ENCODE results near the gene LAMP1. TPM values are rescaled to one million over a fixed set of nuclear protein-coding genes. Genes with fewer than 3 reads are reported as not detected.

LAMP1 gene
- total and polyA plus RNA-seq, 2 experiments from 2014 or later: 34.5 to 107 TPM

DNA sequence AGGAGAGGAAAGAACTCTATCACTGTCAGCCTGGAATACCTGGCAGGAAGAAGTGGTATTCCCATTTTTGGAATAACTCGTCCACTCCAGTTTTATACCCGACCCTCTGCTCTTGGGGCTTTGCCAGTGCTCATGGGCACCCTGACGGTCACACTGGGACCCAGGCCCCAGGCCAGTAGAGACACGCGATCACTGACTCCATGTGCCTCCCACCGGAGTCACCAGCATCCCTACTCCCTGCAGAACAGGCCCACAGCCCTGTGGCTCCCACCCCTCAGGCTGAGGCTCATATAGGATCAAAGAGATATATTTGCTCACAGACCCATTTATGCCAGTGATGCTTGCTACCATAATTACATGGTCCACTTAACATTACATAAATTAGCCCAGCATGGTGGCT lies 63.4 kb downstream of the LAMP1 start (continued):
- TF ChIP-seq, protein P1, sequence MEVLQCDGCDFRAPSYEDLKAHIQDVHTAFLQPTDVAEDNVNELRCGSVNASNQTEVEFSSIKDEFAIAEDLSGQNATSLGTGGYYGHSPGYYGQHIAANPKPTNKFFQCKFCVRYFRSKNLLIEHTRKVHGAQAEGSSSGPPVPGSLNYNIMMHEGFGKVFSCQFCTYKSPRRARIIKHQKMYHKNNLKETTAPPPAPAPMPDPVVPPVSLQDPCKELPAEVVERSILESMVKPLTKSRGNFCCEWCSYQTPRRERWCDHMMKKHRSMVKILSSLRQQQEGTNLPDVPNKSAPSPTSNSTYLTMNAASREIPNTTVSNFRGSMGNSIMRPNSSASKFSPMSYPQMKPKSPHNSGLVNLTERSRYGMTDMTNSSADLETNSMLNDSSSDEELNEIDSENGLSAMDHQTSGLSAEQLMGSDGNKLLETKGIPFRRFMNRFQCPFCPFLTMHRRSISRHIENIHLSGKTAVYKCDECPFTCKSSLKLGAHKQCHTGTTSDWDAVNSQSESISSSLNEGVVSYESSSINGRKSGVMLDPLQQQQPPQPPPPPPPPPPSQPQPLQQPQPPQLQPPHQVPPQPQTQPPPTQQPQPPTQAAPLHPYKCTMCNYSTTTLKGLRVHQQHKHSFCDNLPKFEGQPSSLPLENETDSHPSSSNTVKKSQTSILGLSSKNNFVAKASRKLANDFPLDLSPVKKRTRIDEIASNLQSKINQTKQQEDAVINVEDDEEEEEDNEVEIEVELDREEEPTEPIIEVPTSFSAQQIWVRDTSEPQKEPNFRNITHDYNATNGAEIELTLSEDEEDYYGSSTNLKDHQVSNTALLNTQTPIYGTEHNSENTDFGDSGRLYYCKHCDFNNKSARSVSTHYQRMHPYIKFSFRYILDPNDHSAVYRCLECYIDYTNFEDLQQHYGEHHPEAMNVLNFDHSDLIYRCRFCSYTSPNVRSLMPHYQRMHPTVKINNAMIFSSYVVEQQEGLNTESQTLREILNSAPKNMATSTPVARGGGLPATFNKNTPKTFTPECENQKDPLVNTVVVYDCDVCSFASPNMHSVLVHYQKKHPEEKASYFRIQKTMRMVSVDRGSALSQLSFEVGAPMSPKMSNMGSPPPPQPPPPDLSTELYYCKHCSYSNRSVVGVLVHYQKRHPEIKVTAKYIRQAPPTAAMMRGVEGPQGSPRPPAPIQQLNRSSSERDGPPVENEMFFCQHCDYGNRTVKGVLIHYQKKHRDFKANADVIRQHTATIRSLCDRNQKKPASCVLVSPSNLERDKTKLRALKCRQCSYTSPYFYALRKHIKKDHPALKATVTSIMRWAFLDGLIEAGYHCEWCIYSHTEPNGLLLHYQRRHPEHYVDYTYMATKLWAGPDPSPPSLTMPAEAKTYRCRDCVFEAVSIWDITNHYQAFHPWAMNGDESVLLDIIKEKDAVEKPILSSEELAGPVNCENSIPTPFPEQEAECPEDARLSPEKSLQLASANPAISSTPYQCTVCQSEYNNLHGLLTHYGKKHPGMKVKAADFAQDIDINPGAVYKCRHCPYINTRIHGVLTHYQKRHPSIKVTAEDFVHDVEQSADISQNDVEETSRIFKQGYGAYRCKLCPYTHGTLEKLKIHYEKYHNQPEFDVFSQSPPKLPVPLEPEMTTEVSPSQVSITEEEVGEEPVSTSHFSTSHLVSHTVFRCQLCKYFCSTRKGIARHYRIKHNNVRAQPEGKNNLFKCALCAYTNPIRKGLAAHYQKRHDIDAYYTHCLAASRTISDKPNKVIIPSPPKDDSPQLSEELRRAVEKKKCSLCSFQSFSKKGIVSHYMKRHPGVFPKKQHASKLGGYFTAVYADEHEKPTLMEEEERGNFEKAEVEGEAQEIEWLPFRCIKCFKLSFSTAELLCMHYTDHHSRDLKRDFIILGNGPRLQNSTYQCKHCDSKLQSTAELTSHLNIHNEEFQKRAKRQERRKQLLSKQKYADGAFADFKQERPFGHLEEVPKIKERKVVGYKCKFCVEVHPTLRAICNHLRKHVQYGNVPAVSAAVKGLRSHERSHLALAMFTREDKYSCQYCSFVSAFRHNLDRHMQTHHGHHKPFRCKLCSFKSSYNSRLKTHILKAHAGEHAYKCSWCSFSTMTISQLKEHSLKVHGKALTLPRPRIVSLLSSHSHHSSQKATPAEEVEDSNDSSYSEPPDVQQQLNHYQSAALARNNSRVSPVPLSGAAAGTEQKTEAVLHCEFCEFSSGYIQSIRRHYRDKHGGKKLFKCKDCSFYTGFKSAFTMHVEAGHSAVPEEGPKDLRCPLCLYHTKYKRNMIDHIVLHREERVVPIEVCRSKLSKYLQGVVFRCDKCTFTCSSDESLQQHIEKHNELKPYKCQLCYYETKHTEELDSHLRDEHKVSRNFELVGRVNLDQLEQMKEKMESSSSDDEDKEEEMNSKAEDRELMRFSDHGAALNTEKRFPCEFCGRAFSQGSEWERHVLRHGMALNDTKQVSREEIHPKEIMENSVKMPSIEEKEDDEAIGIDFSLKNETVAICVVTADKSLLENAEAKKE (CRISPR knock-in tag; IDR thresholded peaks at IDR 0.05): no peak
- TF ChIP-seq EZH2phosphoT487 (IDR thresholded peaks at IDR 0.05; ENCODE audit: unreplicated experiment) (no peak), POLR2AphosphoS5 (IDR thresholded peaks at IDR 0.05; ENCODE audit: low read depth) (no peak), ZNF114 (CRISPR knock-in tag; IDR thresholded peaks at IDR 0.05) (no peak), EZH2 (IDR thresholded peaks at IDR 0.05; ENCODE audit: low read depth, unreplicated experiment) (no peak), STAT1 (IDR thresholded peaks at IDR 0.05; ENCODE audit: unreplicated experiment) (no peak), JUNB (IDR thresholded peaks at IDR 0.05; ENCODE audit: unreplicated experiment) (no peak), NANOG (IDR thresholded peaks at IDR 0.05; ENCODE audit: borderline replicate concordance) (no peak)
- TF ChIP-seq, protein P2, sequence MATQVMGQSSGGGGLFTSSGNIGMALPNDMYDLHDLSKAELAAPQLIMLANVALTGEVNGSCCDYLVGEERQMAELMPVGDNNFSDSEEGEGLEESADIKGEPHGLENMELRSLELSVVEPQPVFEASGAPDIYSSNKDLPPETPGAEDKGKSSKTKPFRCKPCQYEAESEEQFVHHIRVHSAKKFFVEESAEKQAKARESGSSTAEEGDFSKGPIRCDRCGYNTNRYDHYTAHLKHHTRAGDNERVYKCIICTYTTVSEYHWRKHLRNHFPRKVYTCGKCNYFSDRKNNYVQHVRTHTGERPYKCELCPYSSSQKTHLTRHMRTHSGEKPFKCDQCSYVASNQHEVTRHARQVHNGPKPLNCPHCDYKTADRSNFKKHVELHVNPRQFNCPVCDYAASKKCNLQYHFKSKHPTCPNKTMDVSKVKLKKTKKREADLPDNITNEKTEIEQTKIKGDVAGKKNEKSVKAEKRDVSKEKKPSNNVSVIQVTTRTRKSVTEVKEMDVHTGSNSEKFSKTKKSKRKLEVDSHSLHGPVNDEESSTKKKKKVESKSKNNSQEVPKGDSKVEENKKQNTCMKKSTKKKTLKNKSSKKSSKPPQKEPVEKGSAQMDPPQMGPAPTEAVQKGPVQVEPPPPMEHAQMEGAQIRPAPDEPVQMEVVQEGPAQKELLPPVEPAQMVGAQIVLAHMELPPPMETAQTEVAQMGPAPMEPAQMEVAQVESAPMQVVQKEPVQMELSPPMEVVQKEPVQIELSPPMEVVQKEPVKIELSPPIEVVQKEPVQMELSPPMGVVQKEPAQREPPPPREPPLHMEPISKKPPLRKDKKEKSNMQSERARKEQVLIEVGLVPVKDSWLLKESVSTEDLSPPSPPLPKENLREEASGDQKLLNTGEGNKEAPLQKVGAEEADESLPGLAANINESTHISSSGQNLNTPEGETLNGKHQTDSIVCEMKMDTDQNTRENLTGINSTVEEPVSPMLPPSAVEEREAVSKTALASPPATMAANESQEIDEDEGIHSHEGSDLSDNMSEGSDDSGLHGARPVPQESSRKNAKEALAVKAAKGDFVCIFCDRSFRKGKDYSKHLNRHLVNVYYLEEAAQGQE (IDR thresholded peaks at IDR 0.05; ENCODE audit: unreplicated experiment): no peak
- TF ChIP-seq, protein P3, sequence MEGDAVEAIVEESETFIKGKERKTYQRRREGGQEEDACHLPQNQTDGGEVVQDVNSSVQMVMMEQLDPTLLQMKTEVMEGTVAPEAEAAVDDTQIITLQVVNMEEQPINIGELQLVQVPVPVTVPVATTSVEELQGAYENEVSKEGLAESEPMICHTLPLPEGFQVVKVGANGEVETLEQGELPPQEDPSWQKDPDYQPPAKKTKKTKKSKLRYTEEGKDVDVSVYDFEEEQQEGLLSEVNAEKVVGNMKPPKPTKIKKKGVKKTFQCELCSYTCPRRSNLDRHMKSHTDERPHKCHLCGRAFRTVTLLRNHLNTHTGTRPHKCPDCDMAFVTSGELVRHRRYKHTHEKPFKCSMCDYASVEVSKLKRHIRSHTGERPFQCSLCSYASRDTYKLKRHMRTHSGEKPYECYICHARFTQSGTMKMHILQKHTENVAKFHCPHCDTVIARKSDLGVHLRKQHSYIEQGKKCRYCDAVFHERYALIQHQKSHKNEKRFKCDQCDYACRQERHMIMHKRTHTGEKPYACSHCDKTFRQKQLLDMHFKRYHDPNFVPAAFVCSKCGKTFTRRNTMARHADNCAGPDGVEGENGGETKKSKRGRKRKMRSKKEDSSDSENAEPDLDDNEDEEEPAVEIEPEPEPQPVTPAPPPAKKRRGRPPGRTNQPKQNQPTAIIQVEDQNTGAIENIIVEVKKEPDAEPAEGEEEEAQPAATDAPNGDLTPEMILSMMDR (conservative IDR thresholded peaks at IDR 0.05; ENCODE audit: low read depth in 2 of 2): no peak

Data from GM23338 (cell line).